ENCODE measurements around the gene EIF3L.

Gene EIF3L

DNA sequence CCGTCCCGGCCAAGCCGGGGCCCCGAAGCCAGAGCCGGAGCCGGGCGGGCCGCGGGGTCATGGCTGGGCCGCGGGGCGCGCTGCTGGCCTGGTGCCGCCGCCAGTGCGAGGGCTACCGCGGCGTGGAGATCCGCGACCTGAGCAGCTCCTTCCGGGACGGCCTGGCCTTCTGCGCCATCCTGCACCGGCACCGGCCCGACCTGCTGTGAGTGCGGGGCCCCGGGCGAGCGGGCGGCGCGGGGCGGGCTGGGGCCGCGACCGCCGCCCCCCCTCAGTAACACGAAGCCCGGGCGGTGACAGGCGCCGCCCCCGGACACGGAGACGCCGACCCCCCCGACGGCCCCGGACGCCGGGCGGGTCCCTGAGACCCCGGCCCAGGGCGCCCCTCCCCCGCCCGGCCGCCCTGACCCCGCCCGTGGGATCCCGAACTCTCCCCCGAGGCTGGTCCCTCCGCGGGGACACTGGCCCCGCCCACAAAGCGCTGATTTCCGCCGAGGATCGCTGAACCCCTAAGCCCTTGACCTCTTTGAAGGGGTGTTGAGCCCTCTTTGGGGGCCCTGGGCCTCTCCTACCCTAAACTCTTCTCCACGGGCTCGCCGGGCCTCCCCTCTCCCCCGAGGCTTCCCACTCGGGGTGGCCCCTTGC is 57.3 kb downstream of the EIF3L start:
- DNase-seq = no peak

DNA sequence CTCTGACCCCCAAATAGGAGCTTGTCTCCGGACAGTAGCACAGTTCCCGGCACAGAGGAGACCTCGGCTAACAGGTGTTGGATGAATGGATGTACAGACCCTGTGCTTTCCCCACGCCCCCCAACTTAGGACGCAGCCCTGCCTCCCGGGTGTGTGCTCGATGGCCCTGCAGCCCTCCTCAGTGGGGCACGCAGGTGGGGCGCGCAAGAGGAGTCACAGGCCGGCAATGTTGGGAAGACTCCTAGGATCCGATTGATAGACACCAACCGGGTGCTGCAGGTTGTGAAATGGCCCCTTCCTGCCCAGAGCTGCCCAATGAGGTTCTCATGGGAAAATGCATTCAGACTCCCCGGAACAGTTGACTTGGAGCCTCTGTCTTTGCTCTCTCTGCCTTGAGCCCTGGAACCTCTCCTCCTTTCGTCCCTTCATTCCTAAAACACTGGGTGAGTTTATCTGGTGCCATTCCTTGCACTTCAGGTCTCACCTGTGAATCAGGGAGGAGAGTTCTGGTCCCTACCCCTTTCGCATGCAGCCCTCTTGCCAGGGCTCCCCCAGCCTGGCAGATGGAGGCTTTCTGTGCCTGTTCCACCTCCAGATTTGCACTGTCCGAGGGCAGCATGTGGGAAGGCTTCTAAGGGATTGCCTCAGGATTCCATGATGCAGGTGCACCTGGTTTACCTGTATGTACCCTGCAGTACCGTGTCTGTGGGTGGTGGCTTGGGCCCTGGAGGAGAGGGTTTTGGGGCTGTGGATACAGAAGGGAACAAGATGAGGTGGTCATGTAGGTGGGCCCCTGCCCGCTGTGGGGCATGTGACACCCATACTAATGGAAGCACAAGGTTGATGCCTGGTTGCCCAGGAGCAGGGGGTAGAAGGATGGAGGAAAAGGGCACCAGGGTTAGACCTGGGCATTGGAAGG is 58.1 kb downstream of the EIF3L start:
- DNase-seq = no peak

DNA sequence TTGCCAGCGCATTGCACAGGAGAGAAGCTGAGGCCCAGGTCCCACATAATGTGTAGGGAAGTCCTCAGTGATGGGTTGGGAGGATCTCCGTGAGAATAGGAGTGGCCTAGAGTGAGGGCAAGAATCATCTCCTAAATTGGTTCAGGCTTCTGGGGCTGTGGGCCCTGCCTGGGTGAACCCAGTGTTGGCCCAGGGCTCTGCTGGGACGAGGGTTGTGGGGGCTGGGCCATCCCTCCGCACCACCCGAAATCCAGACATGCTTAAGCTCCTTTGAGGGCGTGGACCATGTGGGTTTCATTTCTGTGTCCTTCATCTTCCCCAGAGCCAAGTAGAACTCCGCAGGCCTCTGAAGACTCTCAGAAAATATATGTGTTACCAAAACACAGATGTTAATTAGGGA is 60.5 kb downstream of the EIF3L start:
- no peak for DNase-seq

DNA sequence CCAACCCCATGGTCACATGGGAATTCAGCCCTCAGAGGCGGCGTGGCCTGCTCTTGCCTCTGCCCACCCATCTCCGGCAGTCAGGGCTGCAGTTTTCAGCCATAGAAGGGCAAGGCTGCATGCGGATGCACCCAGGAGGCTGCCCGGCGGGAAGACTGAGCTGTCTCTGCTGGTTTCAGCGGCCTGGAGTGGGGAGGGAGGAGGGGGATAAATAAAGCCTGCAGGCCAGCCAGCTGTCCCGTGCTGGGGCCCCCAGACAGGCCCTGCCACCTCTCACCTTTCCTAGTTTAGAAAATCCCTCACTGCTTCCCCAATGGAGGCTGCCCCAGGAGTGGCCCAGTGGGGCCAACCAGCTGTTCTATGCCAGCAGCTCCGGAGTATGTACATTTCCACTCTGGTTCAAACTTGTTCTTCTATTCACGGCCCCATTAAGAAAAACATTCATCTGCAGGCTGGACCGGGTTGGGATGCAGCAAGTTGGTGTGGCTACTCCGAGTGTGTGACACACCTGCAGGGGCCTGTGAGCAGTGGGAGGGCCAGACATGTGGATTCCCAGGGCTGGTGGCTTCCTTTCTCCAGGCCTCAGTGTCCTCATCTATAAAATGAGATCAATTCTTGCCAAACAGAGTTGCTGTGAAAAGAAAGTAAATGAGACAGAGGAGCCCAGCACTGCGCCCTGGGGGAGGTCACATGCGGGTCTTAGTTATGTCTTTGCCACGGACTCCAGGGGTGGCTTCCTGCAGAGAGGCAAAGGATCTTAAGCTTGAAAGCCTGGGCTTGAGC is 61.9 kb downstream of the EIF3L start:
- DNase-seq = no peak

DNA sequence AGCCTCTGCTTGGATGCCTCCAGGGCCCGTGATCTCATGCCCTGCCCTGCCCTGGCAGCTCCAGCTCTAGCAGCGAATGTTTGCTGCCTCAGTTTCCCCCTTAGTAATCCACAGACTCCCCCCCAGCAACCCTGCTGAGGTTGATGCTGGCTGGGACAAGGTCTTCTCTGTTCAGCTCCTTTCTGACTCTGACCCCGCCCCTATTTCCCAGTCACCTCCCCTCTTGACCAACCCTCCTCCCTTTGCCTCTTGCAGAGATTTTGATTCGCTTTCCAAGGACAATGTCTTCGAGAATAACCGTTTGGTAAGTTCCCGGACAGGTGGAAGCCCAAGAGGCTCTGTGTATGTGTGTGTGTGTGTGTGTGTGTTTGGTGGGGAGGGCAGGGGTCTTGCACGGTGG is 62.5 kb downstream of the EIF3L start:
- DNase-seq = no peak

DNA sequence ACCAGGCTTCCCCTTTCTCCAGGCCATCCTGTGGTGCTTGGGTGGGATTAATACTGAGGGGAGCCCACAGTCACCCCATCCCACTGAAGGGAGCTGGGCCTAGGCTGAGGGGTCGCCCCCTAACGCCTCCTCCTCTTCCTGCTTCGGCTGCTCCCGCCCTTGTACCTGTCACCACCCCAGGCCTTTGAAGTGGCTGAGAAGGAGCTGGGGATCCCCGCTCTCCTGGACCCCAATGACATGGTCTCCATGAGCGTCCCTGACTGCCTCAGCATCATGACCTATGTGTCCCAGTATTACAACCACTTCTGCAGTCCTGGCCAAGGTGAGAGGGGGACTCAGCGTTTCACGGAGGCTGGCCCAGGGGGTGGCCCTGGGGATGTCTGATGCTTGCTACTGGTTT is 63.0 kb downstream of the EIF3L start:
- no peak for DNase-seq

DNA sequence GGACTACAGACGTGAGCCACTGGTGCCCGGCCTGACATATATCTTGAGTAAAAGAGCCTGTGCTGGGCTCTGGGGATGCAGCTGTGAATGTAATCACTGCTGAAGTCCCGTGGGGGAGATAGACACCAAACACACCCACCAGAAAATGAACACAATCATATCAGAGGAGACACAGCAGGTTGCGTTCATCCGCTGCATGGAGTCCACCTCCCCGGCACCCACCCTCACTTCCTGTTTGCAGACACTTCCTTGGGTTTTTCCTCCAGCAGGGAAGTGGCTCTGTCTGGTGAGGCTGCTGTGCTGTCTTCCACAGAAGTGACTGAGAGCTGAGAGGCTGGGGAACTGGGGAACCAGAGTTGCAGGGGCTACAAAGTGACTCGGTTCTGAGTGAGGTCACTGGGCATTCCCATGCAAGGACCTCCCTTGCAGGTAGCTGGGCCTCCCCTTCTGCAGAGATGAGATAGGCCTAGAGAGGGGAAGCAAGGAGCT is 64.1 kb downstream of the EIF3L start:
- DNase-seq = no peak

DNA sequence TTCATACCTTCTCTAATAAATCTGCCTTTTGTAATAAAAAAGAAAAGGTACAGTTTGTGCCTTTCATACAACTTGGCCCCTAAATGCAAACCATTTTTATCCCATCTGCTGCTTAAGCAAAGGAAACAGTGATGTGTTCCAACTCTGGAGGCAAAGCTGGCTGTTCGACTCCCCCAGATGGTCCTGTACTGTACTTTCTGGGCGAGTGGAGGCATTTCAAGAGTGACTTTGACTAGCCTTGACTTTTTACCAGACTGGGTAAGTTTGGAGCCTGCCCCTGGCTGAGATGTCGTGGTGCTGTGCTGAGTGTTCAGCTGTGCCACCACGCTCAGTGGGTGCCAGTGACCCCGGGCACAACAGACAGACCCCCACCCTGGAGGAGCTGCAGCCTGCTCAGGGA is 67.1 kb downstream of the EIF3L start:
- DNase-seq = no peak

DNA sequence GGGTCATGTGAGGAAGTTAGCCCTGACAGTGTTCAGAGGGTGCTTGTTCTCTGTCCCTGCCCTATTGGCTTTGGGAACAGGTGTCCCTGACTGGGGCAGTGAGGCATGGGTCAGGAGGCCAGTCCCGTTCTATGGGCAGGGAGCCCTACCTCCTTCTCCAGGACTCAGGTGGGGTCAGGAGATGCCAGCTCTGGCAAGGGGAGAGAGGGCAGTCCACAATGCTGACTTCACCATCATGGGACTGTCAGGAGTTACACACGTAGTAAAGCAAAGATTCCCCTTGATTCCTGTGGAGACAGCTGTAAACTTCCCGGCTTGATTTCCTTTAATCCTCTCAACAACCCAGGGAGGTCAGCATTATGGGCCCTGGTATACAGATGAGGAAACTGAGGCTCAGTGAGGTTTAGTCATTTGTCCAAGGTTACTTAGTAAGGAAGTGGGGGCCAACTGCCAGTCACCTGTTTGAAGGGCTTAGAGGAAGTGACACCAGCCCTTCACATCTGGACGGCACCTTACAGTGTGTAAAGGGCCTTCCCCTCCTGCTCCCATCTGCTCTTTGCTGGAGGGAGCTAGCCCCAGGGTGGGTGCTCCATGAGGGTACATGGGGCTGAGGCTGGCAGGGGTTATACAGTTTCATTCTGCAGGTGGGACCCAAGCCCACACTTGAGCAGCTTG is 68.8 kb downstream of the EIF3L start:
- DNase-seq = no peak

DNA sequence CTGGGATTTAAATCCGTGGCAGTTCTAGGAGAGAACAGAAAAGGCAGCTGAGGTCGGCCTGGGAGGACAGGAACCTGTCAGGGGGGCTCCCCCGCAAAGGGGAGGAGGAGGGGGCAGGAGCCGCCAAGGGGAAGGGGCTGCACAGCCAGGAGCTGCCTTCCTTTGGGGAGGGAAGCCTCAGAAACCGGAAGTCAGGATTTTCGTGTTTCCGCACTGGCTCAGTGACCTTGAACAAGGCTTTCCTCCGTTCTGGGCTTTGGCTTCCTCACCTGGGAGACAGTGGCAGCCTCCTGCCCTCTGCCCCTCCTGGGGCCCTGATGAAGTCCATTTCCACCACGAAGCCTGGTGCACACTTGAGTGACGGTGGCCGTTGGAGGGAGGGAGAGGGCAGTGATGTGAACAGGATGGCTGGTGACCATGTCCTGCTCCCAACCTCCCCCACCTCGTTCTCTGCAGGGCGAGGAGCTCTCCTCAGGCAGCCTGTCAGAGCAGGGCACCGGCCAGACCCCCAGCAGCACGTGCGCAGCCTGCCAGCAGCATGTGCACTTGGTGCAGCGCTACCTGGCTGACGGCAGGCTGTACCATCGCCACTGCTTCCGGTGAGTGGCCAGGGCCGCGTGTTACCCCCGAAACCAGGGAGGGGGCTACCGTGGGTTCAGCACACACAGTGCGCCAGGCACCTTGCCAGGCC is 69.5 kb downstream of the EIF3L start:
- DNase-seq = no peak

DNA sequence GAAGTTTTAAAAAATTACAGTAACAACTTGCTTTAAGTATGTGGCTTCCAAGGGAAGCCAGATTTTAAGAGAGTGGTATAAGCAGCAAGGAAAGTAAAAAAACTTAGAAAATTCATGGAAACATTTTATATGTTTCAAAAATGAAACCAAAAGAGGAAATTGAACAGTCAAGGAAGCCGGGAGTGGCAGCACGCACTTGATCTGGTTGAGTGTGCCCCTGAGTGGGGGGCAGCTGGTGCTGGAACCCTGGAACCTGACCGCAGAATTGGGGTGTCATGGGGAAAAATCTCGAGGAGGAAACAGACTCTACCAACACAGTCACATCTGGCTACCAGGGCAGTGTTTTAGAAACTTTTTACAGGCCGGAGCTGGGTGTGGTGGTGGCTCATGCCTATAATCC is 70.9 kb downstream of the EIF3L start:
- DNase-seq = no peak

DNA sequence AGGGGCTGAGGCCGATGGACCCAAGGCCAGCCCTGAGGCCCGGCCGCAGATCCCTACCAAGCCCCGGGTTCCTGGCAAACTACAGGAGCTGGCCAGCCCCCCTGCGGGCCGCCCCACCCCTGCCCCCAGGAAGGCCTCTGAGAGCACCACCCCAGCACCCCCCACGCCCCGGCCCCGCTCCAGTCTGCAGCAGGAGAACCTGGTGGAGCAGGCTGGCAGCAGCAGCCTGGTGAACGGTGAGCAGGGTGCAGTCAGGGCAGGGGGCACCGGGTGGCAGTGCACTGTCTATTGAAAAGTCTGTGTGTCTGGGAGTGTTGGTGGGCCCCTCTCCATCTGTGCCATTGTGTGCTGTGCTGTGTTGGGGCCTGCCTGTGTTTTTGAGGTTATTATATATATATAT is 73.0 kb downstream of the EIF3L start:
- no peak for DNase-seq

DNA sequence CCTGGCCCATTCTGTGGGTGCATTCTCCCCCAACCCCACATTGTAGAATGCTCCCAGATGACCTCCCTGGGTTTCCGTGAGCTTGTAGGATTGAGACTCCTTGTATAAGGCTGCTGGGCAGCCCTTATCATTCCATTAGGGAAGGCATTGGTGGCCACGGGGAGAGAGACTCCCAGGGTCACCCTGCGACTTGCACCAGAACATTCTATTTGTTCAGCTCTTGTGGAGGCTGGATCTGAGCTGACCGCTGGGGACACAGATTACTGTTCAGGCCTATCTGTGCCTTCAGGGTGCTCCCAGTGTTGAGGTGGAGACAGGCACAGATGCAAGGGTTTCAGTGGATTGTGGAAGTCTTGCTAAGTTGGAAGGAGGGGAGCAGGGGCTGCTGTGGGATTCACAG is 74.7 kb downstream of the EIF3L start:
- no peak for DNase-seq

DNA sequence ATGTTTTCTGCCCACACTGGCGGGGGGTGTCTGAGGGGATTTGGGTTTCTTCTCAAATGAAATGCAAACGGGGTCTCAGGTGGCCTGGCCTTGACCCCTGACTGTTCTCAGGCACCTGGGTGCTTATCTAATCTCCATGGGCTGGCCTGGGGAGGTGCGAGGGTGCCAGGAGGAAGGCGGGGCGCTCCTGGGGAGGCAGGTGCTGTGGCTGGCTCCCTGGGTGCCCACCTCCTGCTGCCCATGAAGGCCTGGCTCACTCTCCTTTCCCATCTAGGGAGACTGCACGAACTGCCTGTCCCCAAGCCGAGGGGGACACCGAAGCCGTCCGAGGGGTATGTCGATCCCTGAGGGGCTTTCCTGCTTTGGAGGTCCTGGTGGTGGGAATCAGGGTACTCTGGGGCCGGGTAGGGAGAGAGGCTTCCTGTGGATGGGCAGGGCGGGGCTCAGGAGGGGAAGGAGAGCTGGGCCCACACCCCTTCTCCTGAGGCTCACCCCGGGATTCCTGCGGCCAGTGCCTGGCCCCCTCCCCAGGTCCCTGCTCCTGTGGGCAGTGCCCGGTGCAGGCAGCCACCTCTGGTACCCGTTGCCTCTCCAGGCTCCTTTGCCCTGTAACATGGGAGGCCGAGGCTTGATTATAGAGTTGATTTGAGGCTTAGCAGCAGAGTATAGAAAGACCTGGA is 75.3 kb downstream of the EIF3L start:
- DNase-seq = no peak

DNA sequence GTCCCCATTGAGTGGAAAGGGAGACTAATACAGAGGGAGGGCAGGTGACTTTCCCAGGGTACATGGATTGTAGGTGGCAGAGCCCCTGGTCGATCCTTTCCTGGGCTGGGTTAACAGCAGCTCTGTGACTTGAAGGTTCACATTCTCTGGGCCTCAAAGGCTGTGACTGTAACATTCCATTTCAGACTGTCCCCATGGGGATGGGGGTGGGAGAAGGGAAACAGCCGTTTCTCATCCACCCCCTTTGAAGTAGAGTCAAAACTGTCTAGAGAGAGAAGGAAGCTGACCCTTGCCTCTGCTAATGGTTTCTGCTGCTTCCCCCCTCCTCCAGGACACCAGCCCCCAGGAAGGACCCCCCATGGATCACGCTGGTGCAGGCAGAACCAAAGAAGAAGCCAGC is 76.1 kb downstream of the EIF3L start:
- DNase-seq = no peak

DNA sequence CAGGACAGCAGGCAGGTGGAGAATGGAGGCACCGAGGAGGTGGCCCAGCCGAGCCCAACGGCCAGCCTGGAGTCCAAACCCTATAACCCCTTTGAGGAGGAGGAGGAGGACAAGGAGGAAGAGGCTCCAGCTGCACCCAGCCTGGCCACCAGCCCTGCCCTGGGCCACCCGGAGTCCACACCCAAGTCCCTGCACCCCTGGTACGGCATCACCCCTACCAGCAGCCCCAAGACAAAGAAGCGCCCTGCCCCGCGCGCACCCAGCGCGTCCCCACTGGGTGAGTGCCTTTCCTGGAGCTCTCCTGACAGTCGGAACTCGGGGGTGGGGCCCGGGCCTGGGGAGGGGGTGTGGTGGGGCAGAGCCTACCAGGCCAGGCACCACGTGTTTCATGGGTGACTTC is 76.5 kb downstream of the EIF3L start:
- DNase-seq = no peak

DNA sequence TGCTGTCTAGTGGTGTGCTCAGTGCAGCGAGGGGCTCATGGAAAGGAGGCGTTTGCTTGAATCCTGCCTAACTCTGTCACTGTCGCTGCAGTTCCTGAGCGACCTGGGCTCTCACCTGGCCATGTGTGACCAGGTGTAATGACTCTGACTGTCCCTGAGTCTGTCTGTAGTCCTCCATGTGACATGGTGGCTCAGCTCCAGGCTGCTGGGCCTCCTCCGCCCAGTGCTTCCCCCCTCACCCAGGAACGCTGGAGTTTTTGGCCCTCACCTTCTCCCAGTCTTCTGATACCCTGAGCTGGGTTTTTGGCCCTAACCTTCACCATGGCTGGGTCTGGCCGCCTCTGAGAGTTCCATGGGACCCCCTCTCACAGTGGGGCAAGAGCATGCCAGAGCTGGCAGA is 77.1 kb downstream of the EIF3L start:
- no peak for DNase-seq

DNA sequence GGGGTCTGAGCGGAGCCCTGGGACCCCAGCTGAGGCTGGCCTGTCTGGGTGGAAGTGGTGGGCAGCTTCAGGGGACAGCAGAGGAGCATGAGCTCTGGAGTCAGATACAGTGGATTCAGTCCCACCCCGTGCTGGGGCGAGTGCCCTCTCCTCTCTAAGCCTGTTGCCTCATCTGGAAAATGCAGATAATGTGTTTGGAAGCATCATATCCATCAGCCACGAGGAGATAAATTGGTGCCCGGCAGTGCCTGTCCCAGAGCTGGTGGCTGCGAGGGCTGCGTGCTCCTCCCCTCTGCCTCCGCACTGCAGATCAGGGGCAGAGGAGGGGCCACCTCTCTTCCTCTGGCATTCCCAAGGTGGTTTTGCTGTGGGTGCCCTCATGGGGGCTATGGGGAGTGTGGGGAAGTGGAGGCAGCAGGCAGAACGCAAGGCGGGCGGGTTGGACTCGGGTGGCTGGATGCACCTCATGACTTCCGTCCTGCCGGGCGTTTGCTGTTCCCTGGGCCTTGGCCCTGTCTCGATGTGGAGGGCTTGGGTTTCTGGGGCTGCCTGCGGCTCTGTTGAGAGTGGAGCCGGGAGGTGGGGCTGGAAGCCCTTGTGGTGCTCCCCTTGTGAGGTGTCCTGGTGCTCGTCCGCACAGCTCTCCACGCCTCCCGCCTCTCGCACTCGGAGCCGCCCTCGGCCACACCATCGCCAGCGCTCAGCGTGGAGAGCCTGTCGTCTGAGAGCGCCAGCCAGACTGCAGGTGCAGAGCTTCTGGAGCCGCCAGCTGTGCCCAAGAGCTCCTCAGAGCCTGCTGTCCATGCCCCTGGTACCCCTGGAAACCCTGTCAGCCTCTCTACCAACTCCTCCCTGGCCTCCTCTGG is 77.8 kb downstream of the EIF3L start:
- DNase-seq = no peak

DNA sequence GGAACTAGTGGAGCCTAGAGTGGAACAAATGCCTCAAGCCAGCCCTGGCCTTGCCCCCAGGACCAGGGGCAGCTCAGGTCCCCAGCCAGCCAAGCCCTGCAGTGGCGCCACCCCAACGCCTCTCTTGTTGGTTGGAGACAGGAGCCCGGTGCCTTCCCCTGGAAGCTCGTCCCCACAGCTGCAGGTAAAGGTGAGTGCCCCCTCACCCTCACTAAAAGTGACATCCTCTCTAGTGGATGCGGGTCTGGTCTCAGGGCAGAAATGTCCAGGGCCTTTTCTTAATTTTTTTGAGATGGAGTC is 78.4 kb downstream of the EIF3L start:
- no peak for DNase-seq

DNA sequence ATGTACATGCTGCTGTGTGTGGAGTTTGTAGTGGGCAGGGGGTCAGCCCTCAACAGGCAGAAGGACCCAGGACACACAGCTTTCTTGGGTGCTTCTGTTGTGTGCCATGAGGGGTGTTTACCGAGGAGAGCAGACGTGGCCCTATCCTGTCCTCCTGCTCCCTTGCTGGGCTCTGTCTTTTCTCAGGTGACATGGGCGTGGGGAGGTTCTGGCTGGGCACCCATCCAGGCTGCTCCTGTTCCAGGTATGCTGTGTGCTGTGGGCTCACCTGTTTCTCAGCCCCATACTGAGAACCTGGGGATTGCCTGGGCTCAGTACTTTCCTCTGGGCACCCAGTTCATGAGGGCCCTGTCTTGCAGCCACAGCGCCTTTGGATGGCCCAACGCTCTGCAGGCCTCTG is 80.2 kb downstream of the EIF3L start:
- no peak for DNase-seq

All from right forelimb (tissue), 1 donor.